ENCODE measurements around the gene CAB39.

CAB39 gene

DNA sequence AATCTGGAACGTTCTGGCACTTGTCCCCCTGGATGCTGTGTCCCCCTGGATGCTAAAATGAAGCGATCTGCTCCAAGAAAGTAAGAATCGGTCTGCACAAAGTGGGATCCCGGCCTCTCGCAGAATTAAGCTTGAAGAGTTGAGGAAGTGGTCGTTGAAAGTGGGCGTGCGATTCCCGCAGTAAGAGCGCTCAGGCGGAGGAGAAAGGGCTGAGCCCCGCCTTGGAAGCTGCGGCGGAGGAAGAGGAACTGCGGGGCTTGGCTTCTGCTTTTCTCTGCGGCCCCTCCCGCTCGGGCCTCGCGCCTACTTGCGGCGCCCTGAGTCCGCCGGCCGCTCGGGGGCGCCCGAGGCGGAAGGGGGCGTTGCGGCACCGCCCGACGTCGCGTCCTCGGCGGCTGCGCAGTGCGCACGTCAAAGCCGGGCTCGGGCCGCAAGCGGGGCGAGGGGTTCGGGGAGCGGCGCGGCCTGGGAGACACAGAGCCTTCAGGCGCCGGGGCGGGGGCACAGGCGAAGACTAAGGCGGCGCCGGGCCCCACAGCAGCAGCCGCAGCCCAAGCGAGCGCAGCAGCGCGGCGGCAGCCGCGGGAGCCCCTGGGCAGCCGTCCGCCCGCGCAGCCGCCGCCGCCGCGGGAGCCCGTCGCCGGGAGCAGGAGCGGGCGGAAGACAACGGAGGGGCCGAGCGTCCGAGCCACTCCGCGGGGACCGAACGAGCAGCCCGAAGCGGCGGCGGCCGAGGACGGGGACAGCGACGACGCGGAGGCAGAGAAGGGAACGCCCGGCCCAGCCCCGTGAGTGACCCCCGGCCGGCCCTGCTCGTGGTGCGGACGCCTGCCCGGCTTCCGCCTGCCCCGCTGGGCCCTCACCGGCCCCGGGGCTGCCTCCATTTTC is at the start of gene CAB39:
CAB39 (plus strand) TSS at position 400 of the 888 bp plus-strand sequence. CDS start 47,160 bp downstream, outside the sequence.
- peak; percentile 78 to 90 (median 84) for DNase-seq

- DNase-seq, result no peak
Measured at GRCh38 chr2:230664128-230664527, 48.5 kb upstream of the CAB39 start.

- DNase-seq, result no peak
Measured at GRCh38 chr2:230664844-230665243, 47.8 kb upstream of the CAB39 start.

- no peak for DNase-seq
Measured at GRCh38 chr2:230665263-230665691, 47.4 kb upstream of the CAB39 start.

GRCh38 chr2:230666446-230666845 is 46.2 kb upstream of the CAB39 start:
- no peak for DNase-seq

DNA sequence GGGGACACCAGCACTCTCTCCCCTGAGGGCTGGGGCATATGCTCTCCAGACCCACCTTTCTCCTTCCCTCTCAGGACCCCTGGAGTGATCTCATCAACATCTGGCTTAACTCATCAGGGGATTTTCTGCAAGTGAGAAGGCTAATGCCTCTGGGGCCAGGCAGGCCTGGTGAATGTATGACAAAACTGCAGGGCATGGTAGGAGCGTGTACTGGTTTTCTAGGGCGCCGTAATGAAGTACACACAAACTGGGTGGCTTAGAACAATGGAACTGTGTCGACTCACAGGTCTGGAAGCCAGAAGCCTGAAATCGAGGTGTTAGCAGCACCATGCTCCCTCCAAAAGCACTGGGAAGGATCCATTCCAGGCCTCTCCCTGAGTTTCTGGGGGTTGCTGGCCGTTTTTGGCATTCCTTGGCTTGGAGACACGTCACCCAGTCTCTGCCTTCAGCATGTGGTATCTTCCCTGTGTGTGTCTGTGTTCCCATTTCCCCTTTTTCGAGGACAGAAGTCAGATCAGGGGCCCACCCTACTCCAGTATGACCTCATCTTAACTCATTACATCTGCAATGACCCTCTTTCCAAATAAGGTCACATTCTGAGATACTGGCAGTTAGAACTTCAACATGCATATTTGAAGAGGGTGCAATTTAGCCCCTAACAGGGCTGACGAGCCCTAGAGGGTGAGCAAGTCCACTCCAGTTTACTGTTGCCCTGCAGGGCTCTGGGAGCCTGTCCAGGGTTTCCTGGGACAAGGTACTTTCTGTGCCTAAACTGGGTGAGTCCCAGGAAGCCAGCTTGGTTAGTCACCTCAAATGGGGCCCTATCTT is 45.5 kb upstream of the CAB39 start:
- DNase-seq, result no peak

GRCh38 chr2:230668184-230668938 is 44.3 kb upstream of the CAB39 start:
- no peak for DNase-seq

DNA sequence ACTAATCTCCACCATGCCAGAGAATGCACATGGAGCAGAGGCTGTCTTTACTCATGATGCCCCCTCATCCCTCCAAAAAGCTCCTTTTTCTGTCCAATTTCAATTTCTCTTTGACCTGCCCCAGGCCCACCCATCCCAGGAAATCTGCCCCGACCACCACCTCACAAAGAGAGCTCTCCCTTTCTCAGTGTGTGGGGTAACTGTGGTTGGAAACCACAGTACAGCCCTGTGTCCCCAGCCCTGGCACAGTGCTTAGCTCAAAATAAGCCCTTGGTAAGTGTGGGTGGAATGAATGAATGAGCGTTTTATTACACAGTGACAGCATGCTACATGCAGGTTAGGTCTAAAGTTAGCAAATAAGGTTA is 43.7 kb upstream of the CAB39 start:
- DNase-seq, result no peak

- no peak for DNase-seq
Measured at GRCh38 chr2:230669386-230669950, 43.2 kb upstream of the CAB39 start.

GRCh38 chr2:230671117-230671516 is 41.5 kb upstream of the CAB39 start:
- DNase-seq, result no peak

DNA sequence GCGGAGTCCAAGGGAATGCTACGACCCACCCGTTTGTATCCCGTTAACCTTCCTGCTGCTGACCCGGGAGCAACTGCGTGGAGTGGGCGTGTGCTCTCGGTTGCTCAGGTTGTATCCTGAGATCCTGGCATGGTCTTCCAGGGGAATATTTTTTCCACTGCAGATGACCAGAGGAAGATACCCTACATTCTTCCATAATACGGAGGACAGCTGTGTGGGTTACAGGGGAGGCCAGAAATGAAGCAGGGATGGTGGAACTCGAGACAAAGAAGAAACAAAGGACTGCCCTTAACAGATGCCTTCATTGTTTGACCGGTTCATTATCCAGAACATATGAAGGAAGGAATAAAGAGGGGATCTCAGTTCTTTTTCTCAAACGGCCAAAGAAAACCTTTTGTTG is 39.8 kb upstream of the CAB39 start:
- DNase-seq, result no peak

GRCh38 chr2:230674401-230674800 is 38.2 kb upstream of the CAB39 start:
- no peak for DNase-seq

DNA sequence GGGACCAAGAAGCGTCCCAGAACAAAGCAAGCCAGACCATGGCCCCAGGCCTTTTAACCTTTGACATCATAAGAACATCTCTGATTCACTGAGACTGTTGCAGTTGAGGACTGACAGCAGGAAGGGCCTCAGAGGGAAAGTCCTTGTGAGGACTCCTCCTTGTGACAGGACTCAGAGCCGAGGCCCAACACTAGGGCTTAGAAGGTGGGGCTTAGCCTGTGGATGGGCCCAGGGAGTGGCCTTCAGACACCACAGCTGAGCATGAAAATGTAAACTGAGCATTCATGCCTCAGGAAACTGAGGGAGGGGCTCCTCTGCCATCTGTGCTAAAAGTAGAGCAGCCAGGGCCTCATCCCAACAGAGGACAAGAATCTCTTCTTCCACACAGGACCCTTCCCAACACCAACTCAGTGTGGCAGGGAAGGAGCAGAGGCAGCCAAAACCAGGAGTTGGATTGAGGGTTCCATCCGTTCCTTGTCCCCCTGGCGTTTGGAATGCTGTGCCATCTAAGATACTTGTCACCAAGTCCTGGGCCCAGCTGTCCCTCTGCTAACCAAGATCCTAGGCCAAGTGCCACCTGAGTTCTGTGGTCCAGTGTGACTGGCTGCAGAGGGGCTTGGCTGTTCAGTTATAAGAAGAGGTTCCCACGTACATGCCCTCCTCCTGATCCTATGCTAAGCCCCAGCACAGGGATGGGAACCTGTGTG is 37.5 kb upstream of the CAB39 start:
- no peak for DNase-seq

DNA sequence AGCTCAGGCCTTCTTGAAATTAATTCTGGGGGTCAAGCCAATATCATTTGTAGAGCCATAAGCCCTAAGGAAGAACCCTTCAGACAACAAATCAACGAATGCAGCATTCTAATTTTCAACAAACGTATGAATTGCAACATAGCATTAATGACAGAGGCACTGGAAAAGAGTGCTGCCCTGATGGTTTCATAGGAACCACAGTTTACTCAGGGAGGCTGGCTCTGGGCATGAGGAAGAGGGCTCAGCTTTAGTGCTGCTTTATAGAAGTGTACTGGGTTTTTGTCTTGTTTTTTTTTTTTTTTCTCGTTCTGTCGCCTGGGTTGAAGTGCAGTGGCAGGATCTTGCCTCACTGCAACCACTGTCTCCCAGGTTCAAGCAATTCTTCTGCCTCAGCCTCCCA is 36.1 kb upstream of the CAB39 start:
- no peak for DNase-seq

DNA sequence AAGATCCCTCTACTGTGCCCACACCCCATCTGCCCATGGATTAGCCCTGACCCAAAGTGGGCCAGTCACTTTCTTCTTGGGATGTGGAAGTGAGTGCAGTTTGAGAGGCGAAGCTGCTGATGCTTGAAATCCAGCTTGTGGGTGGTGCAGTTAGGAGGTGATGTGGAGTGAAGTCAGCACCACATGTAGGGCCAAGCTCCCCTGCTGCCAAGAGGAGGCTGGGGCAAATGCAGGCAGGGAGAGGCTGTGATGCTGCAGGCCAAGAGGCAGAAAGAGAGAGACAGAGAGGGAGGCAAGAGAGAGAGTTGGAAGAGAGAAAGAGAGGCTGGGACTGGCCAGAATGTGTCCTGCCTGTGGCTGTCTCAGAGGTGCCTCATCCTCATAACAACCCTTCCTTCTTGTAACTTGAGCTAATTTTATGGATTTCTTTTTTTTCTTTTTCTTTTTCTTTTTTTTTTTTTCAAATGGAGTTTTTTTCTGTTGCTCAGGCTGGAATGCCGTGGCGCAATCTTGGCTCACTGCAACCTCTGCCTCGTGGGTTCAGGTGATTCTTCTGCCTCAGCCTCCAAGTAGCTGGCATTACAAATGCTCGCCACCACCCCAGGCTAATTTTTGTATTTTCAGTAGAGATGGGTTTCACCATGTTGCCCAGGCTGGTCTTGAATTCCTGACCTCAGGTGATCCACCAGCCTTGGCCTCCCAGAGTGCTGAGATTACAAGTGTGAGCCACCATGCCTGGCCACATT is 35.3 kb upstream of the CAB39 start:
- DNase-seq, result no peak

GRCh38 chr2:230678018-230678417 is 34.6 kb upstream of the CAB39 start:
- no peak for DNase-seq

GRCh38 chr2:230678451-230678850 is 34.2 kb upstream of the CAB39 start:
- DNase-seq, result no peak

DNA sequence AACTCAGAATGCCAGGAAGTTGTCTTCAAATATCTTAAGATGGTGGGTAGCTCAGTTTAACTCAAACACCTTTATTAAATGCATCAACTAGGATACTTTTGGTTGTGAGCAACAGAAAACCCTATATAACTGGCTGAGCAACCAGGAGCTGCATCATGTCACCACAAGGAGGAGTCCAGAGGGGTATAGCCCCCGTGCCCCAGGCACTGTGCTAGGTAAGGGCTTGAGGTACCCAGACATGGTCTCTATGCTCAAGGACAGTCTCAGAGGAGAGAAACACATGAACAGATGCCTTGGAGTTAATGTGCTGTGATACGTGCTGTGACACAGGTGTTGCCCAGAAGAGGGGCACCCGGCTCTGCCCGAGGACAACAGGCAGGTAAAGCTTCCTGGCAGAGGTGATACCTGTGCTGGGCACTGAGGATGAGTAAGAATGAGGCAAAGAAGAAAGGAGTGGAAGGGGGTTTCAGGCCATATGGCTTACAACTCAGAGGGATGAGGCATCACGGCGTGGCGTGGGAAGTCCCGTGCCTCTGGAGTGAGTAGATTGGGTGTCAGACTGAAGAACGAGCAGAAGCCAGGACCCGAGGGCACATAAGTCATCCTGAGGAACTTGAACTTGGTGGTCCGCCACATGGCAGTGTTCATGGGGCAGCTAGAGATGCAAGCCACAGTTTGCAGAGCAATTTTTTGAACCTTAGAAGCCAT is 32.0 kb upstream of the CAB39 start:
- DNase-seq, result no peak

- no peak for DNase-seq
Measured at GRCh38 chr2:230681171-230681545, 31.5 kb upstream of the CAB39 start.

DNA sequence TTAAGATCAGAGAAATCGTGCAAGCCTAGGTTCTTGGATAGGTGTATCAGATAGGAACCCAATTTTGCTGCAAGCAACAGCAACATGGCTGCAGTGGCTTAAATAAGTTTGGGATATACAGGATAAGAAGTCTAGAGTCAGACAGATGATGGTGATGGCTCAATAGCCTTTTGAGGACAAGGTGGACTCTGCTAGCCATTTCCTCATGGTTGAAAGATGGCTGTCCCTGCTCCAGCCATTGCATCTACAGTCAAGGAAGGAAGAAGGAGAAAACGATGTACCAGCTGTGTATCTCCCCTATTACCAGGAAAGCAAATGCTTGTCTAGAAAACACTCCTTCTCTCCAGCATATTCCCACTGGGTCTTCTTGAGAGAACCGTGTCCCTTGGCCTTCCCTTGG is 30.1 kb upstream of the CAB39 start:
- DNase-seq, result no peak
